ENCODE results near the gene STN1. TPM values are rescaled to one million over a fixed set of nuclear protein-coding genes. Genes with fewer than 3 reads are reported as not detected.
A peak's percentile ranks its signal among the peaks of the same experiment; 100 is the strongest.

STN1 gene
- total RNA-seq, 3 donors from 2014 or later: 23.8 to 31.2 (median 25.2) TPM

- intact Hi-C loops (cut with DNase I; ENCODE audit: low total_unique reads): no loop called here
- no peak for DNase-seq (ENCODE audit: low spot score in 2 of 2)
- no peak for TF ChIP-seq POLR2A (IDR thresholded peaks at IDR 0.05)
- TF ChIP-seq POLR2AphosphoS5 (IDR thresholded peaks at IDR 0.05): no peak
- TF ChIP-seq CTCF (IDR thresholded peaks at IDR 0.05): no peak
Observed at GRCh38 chr10:103871006-103871405, 47.0 kb downstream of the STN1 start.

GRCh38 chr10:103870516-103870915 is 47.5 kb downstream of the STN1 start:
- Histone ChIP-seq H3K27ac (peak overlapping the region; percentile 62 to 66), H3K9me3 (peaks cover 0 to 2% of the 10 kb centered on the region in 2 donors), H3K27me3 (no peaks in the 10 kb centered on the region), H3K4me3 (no peak overlapping the region), H3K4me1 (peaks cover 0 to 5% of the 10 kb centered on the region in 2 donors), H3K36me3 (no peaks in the 10 kb centered on the region)
- intact Hi-C loops (cut with DNase I; ENCODE audit: low total_unique reads): no loop called here
- DNase-seq (ENCODE audit: low spot score in 2 of 2): peak in 1 of 2 donors; percentile 82
- TF ChIP-seq CTCF (IDR thresholded peaks at IDR 0.05) (peak in 1 of 3 donors; percentile 32), POLR2A (IDR thresholded peaks at IDR 0.05) (no peak), POLR2AphosphoS5 (IDR thresholded peaks at IDR 0.05) (peak in 1 of 3 donors; percentile 33)

More at GRCh38 chr10:103871006-103871405, 47.0 kb downstream of the STN1 start:
- Histone ChIP-seq H3K9me3 (no peaks in the 10 kb centered on the region), H3K4me3 (no peak overlapping the region), H3K27ac (peak overlapping the region; percentile 62 to 66), H3K36me3 (no peaks in the 10 kb centered on the region), H3K4me1 (peaks cover 0 to 5% of the 10 kb centered on the region in 2 donors), H3K27me3 (no peaks in the 10 kb centered on the region)

- peaks cover 6 to 12% of the 10 kb centered on the region in 2 donors for H3K9me3 ChIP-seq
- no peaks in the 10 kb centered on the region for H3K36me3 ChIP-seq
- no peak overlapping the region for H3K4me3 ChIP-seq
- TF ChIP-seq POLR2AphosphoS5 (IDR thresholded peaks at IDR 0.05): no peak
- TF ChIP-seq CTCF (IDR thresholded peaks at IDR 0.05): no peak
- TF ChIP-seq POLR2A (IDR thresholded peaks at IDR 0.05): no peak
- intact Hi-C loops (cut with DNase I; ENCODE audit: low total_unique reads): no loop called here
- H3K27ac ChIP-seq: no peak overlapping the region
- H3K27me3 ChIP-seq: no peaks in the 10 kb centered on the region
- no peak for DNase-seq (ENCODE audit: low spot score in 2 of 2)
- peaks cover 0 to 5% of the 10 kb centered on the region in 2 donors for H3K4me1 ChIP-seq
Observed at GRCh38 chr10:103869336-103869735, 48.6 kb downstream of the STN1 start.

GRCh38 chr10:103868200-103868599 is 49.8 kb downstream of the STN1 start:
- TF ChIP-seq POLR2AphosphoS5 (IDR thresholded peaks at IDR 0.05) (no peak), CTCF (IDR thresholded peaks at IDR 0.05) (no peak), POLR2A (IDR thresholded peaks at IDR 0.05) (no peak)
- Histone ChIP-seq H3K4me3 (no peak overlapping the region), H3K27ac (no peak overlapping the region), H3K9me3 (peaks cover 6 to 12% of the 10 kb centered on the region in 2 donors), H3K4me1 (peaks cover 0 to 5% of the 10 kb centered on the region in 2 donors), H3K36me3 (no peaks in the 10 kb centered on the region), H3K27me3 (no peaks in the 10 kb centered on the region)
- no peak for DNase-seq (ENCODE audit: low spot score in 2 of 2)
- intact Hi-C loops (cut with DNase I; ENCODE audit: low total_unique reads): no loop called here

GRCh38 chr10:103861505-103861904 is 56.5 kb downstream of the STN1 start:
- intact Hi-C loops (cut with DNase I; ENCODE audit: low total_unique reads): no loop called here
- Histone ChIP-seq H3K9me3 (peaks cover 6 to 12% of the 10 kb centered on the region in 2 donors), H3K4me1 (no peaks in the 10 kb centered on the region), H3K27me3 (no peaks in the 10 kb centered on the region), H3K36me3 (no peaks in the 10 kb centered on the region), H3K4me3 (no peak overlapping the region), H3K27ac (no peak overlapping the region)
- no peak for TF ChIP-seq CTCF (IDR thresholded peaks at IDR 0.05)
- TF ChIP-seq POLR2AphosphoS5 (IDR thresholded peaks at IDR 0.05): no peak
- TF ChIP-seq POLR2A (IDR thresholded peaks at IDR 0.05): no peak
- no peak for DNase-seq (ENCODE audit: low spot score in 2 of 2)
